Naive thymus-derived CD4-positive, alpha-beta T cell (primary cell): ENCODE measurements around the gene RASA3. TPM values are rescaled to one million over a fixed set of nuclear protein-coding genes. Genes with fewer than 3 reads are reported as not detected.

Source experiments
- ATAC-seq: fragments of 150-1000 bp; cut with Tn5 transposase; 2 replicates; pipeline ENCODE4 v1.10.0; 2021; ENCODE audit warnings: mild to moderate bottlenecking, moderate library complexity
- CTCF ChIA-PET: fragments of 350-600 bp; sonication (Branson Sonifier 250); formaldehyde crosslinking; loops from one replicate; lab custom pipeline; 2021; ENCODE audit warnings: antibody characterized with exemption; lab: Charles Lee
- POLR2A ChIA-PET: fragments of 350-600 bp; sonication (Branson Sonifier 250); formaldehyde crosslinking; loops from one replicate; lab custom pipeline; 2021; ENCODE audit warnings: antibody characterized with exemption, inconsistent platforms; lab: Charles Lee
- DNase-seq, 9 donors: peaks; one replicate each; pipeline versions ENCODE4 v3.0.0 to v3.0.0-alpha.2; 2020 to 2022; ENCODE audit warnings: mixed read lengths in 1 of 9
- H3K27ac ChIP-seq: one replicate; pipeline ENCODE4 v1.7.0; 2013; ENCODE audit warnings: mild to moderate bottlenecking, low read depth, low read length, moderate library complexity
- H3K27me3 ChIP-seq, 2 donors: one replicate each; pipeline ENCODE4 v1.7.0; 2013; ENCODE audit warnings: low read length in 2 of 2, mild to moderate bottlenecking in 2 of 2, moderate library complexity in 2 of 2; ENCODE audit not compliant: control insufficient read depth in 2 of 2, insufficient read depth in 2 of 2
- H3K36me3 ChIP-seq, 3 experiments: 1 replicate in 2 of 3; 2 replicates in 1 of 3; pipeline ENCODE4 v1.7.0; 2013; ENCODE audit warnings: low read length in 3 of 3, mild to moderate bottlenecking in 3 of 3, moderate library complexity in 1 of 3; ENCODE audit not compliant: insufficient read depth in 3 of 3, control insufficient read depth in 2 of 3
- H3K4me1 ChIP-seq, 2 donors: one replicate each; pipeline ENCODE4 v1.7.0; 2013; ENCODE audit warnings: low read length in 2 of 2, mild to moderate bottlenecking in 2 of 2, moderate library complexity in 1 of 2; ENCODE audit not compliant: control insufficient read depth in 2 of 2, insufficient read depth in 2 of 2
- H3K4me3 ChIP-seq: 2 replicates; pipeline ENCODE4 v1.7.0; 2013; ENCODE audit warnings: mild to moderate bottlenecking, low read length
- H3K9me3 ChIP-seq, 3 experiments: 1 replicate in 2 of 3; 2 replicates in 1 of 3; pipeline ENCODE4 v1.7.0; 2013; ENCODE audit warnings: low read length in 3 of 3; ENCODE audit not compliant: control insufficient read depth in 2 of 3
- H3K27ac Mint-ChIP-seq, 9 donors: one replicate each; pipeline ENCODE4 v1.8.0; 2020 to 2022; ENCODE audit warnings: mixed read lengths in 9 of 9, mild to moderate bottlenecking in 8 of 9, moderate library complexity in 5 of 9, inconsistent platforms in 2 of 9
- H3K27me3 Mint-ChIP-seq, 5 donors: one replicate each; pipeline ENCODE4 v1.8.0; 2021 to 2022; ENCODE audit warnings: mixed read lengths in 5 of 5, mild to moderate bottlenecking in 1 of 5
- H3K36me3 Mint-ChIP-seq, 5 donors: one replicate each; pipeline ENCODE4 v1.8.0; 2020 to 2022; ENCODE audit warnings: mixed read lengths in 5 of 5, mild to moderate bottlenecking in 3 of 5, inconsistent platforms in 1 of 5
- H3K4me1 Mint-ChIP-seq, 7 donors: one replicate each; pipeline ENCODE4 v1.8.0; 2020 to 2022; ENCODE audit warnings: mixed read lengths in 7 of 7, mild to moderate bottlenecking in 3 of 7, inconsistent platforms in 1 of 7
- H3K4me3 Mint-ChIP-seq, 10 donors: one replicate each; pipeline ENCODE4 v1.8.0; 2020 to 2022; ENCODE audit warnings: mild to moderate bottlenecking in 10 of 10, mixed read lengths in 10 of 10, moderate library complexity in 6 of 10, inconsistent platforms in 2 of 10
- H3K9me3 Mint-ChIP-seq, 11 donors: one replicate each; pipeline ENCODE4 v1.8.0; 2020 to 2022; ENCODE audit warnings: mixed read lengths in 11 of 11, mild to moderate bottlenecking in 4 of 11, inconsistent platforms in 1 of 11, moderate library complexity in 1 of 11
- intact Hi-C, 2 donors: fragments of 100-400 bp; cut with micrococcal nuclease; formaldehyde crosslinking; loops; one replicate each; pipeline ENCODE4 v1.15.1; 2023
- polyA plus RNA-seq, 2 donors: library from polyadenylated mRNA; unstranded; fragments of 300-500 nt; fragmentation: Illumina TruSeq; gene quantifications; one replicate each; pipeline ENCODE4 v1.2.3, GENCODE V29; 2021
- total RNA-seq, 6 experiments: library from RNA in 5 of 6; stranded (reverse) in 5 of 6; gene quantifications; 1 replicate in 5 of 6; 2 replicates in 1 of 6; pipeline ENCODE4 v1.2.3 and lab custom pipeline; 2021 to 2026

RASA3 gene
- total and polyA plus RNA-seq, 7 experiments from 2014 or later = 109 to 227 (median 195) TPM

- Histone ChIP-seq H3K27me3 (no peaks in the 10 kb centered on the region), H3K4me3 (no peak overlapping the region), H3K27ac (no peak overlapping the region), H3K9me3 (no peaks in the 10 kb centered on the region), H3K36me3 (peaks cover 28 to 70% (median 38%) of the 10 kb centered on the region in 3 experiments), H3K4me1 (no peaks in the 10 kb centered on the region)
- ChIA-PET POLR2A (no interaction called here), CTCF (no interaction called here)
- H3K27ac Mint-ChIP-seq = peak overlapping the region in 8 of 9 donors; percentile 16 to 93 (median 48)
- H3K9me3 Mint-ChIP-seq = peaks cover 0 to 32% (median 0%) of the 10 kb centered on the region in 11 donors
- peaks cover 15 to 55% (median 41%) of the 10 kb centered on the region in 5 donors for H3K36me3 Mint-ChIP-seq
- peaks cover 0 to 2% (median 0%) of the 10 kb centered on the region in 5 donors for H3K27me3 Mint-ChIP-seq
- peak overlapping the region in 5 of 10 donors; percentile 12 to 78 (median 54) for H3K4me3 Mint-ChIP-seq
- peaks cover 0 to 8% (median 3%) of the 10 kb centered on the region in 7 donors for H3K4me1 Mint-ChIP-seq
- DNase-seq = no peak
- no peak for ATAC-seq
- intact Hi-C loops = no loop called here
These were observed 151.8 kb downstream of the RASA3 start for GRCh38 chr13:113980489-113981064.

- peaks cover 0 to 32% (median 0%) of the 10 kb centered on the region in 11 donors for H3K9me3 Mint-ChIP-seq
- H3K27me3 Mint-ChIP-seq = peaks cover 0 to 2% (median 0%) of the 10 kb centered on the region in 5 donors
- H3K4me3 Mint-ChIP-seq = peak overlapping the region in 5 of 10 donors; percentile 12 to 78 (median 54)
- DNase-seq (peak in 1 of 9 donors; percentile 4), ATAC-seq (peak; percentile 13)
- Histone ChIP-seq H3K27ac (no peak overlapping the region), H3K4me1 (no peaks in the 10 kb centered on the region), H3K9me3 (no peaks in the 10 kb centered on the region), H3K4me3 (no peak overlapping the region), H3K36me3 (peaks cover 28 to 77% (median 38%) of the 10 kb centered on the region in 3 experiments), H3K27me3 (no peaks in the 10 kb centered on the region)
- peak overlapping the region in 8 of 9 donors; percentile 26 to 93 (median 66) for H3K27ac Mint-ChIP-seq
- H3K36me3 Mint-ChIP-seq = peaks cover 15 to 55% (median 41%) of the 10 kb centered on the region in 5 donors
- ChIA-PET CTCF (no interaction called here), POLR2A (no interaction called here)
- intact Hi-C loops = no loop called here
- H3K4me1 Mint-ChIP-seq = peaks cover 0 to 8% (median 3%) of the 10 kb centered on the region in 7 donors
These were observed 152.5 kb downstream of the RASA3 start for GRCh38 chr13:113979791-113980471.

GRCh38 chr13:113978741-113979481 is 153.5 kb downstream of the RASA3 start:
- Mint-ChIP-seq H3K9me3 (peaks cover 0 to 38% (median 0%) of the 10 kb centered on the region in 11 donors), H3K4me1 (peaks cover 0 to 8% (median 3%) of the 10 kb centered on the region in 7 donors), H3K27ac (peak overlapping the region in 7 of 9 donors; percentile 13 to 92 (median 48)), H3K4me3 (peak overlapping the region in 2 of 10 donors; percentile 16 to 45), H3K36me3 (peaks cover 15 to 56% (median 38%) of the 10 kb centered on the region in 5 donors), H3K27me3 (peaks cover 0 to 2% (median 0%) of the 10 kb centered on the region in 5 donors)
- CTCF ChIA-PET = no interaction called here
- Histone ChIP-seq H3K27ac (no peak overlapping the region), H3K9me3 (no peaks in the 10 kb centered on the region), H3K36me3 (peaks cover 28 to 85% (median 40%) of the 10 kb centered on the region in 3 experiments), H3K4me3 (no peak overlapping the region), H3K27me3 (no peaks in the 10 kb centered on the region), H3K4me1 (no peaks in the 10 kb centered on the region)
- POLR2A ChIA-PET = no interaction called here
- peak in 1 of 9 donors; percentile 4 for DNase-seq
- no peak for ATAC-seq
- intact Hi-C loops = no loop called here

GRCh38 chr13:113977976-113978375 is 154.4 kb downstream of the RASA3 start:
- no peaks in the 10 kb centered on the region for H3K9me3 ChIP-seq
- Mint-ChIP-seq H3K9me3 (peaks cover 0 to 45% (median 0%) of the 10 kb centered on the region in 11 donors), H3K36me3 (peaks cover 15 to 59% (median 38%) of the 10 kb centered on the region in 5 donors), H3K27ac (peak overlapping the region in 6 of 9 donors; percentile 40 to 69 (median 56)), H3K4me1 (peaks cover 0 to 8% (median 3%) of the 10 kb centered on the region in 7 donors), H3K27me3 (peaks cover 0 to 2% (median 0%) of the 10 kb centered on the region in 5 donors), H3K4me3 (peak overlapping the region in 2 of 10 donors; percentile 13 to 43)
- no peak for ATAC-seq
- CTCF ChIA-PET = no interaction called here
- no peaks in the 10 kb centered on the region for H3K27me3 ChIP-seq
- POLR2A ChIA-PET = no interaction called here
- no peak for DNase-seq
- no peaks in the 10 kb centered on the region for H3K4me1 ChIP-seq
- intact Hi-C loops = no loop called here
- H3K4me3 ChIP-seq = no peak overlapping the region
- peaks cover 28 to 94% (median 40%) of the 10 kb centered on the region in 3 experiments for H3K36me3 ChIP-seq
- H3K27ac ChIP-seq = no peak overlapping the region

- intact Hi-C loops = no loop called here
- H3K4me1 Mint-ChIP-seq = peaks cover 0 to 8% (median 3%) of the 10 kb centered on the region in 7 donors
- Histone ChIP-seq H3K4me3 (no peak overlapping the region), H3K9me3 (no peaks in the 10 kb centered on the region), H3K36me3 (peaks cover 28 to 96% (median 40%) of the 10 kb centered on the region in 3 experiments), H3K27me3 (no peaks in the 10 kb centered on the region), H3K27ac (no peak overlapping the region), H3K4me1 (no peaks in the 10 kb centered on the region)
- peaks cover 0 to 2% (median 0%) of the 10 kb centered on the region in 5 donors for H3K27me3 Mint-ChIP-seq
- ATAC-seq (no peak), DNase-seq (no peak)
- POLR2A ChIA-PET = no interaction called here
- CTCF ChIA-PET = interaction anchor here (0.6 kb wide), 1 partner anchor 27 kb away, joined by 3 read pairs; no protein-coding TSS in a partner anchor
- peak overlapping the region in 3 of 10 donors; percentile 13 to 52 (median 32) for H3K4me3 Mint-ChIP-seq
- peaks cover 0 to 46% (median 0%) of the 10 kb centered on the region in 11 donors for H3K9me3 Mint-ChIP-seq
- peaks cover 15 to 56% (median 35%) of the 10 kb centered on the region in 5 donors for H3K36me3 Mint-ChIP-seq
- H3K27ac Mint-ChIP-seq = peak overlapping the region in 7 of 9 donors; percentile 40 to 81 (median 69)
These were observed 155.4 kb downstream of the RASA3 start for GRCh38 chr13:113976711-113977684.
